ENCODE measurements around the gene DIPK1A. TPM values are rescaled to one million over a fixed set of nuclear protein-coding genes. Genes with fewer than 3 reads are reported as not detected.
A peak's percentile ranks its signal among the peaks of the same experiment; 100 is the strongest.

DIPK1A gene
- total RNA-seq (10 to 100 TPM in 2 of 7 donors, 1 to 10 TPM in 5; 5.1 to 11.9 (median 8.6) TPM), polyA plus RNA-seq (10 to 100 TPM in 1 of 2 donors, 1 to 10 TPM in 1; 4.7 to 15.4 TPM)
- long read RNA-seq, donor 1, transcript FAM69A-201 (5 exons, 2,574 nt): major isoform, 20 of 32 reads
- long read RNA-seq, donor 1, partial matches to known transcripts: 0 of 32 reads
- long read RNA-seq, donor 1, other reads (novel, unspliced or antisense): 9 of 32 reads
- long read RNA-seq, donor 2, transcript FAM69A-201 (5 exons, 2,574 nt): major isoform, 7 of 7 reads
- long read RNA-seq, donor 2, partial matches to known transcripts: 0 of 7 reads
- long read RNA-seq, donor 2, other reads (novel, unspliced or antisense): 0 of 7 reads
- long read RNA-seq, donor 3, transcript FAM69A-201 (5 exons, 2,574 nt): major isoform, 17 of 21 reads
- long read RNA-seq, donor 3, partial matches to known transcripts: 0 of 21 reads
- long read RNA-seq, donor 3, other reads (novel, unspliced or antisense): 3 of 21 reads

- intact Hi-C loops (cut with DNase I): loop anchor here in 2 of 4 donors (5.0 to 10.0 kb wide), 2 partner anchors 104 to 107 kb away; no protein-coding TSS in a partner anchor
- WGBS, 3 donors: 0 to 1% (median 1%) methylated on average over 7 to 102 of the region's 103 CpGs
- H3K27me3 ChIP-seq: no peaks in the 10 kb centered on the region
- H3K27ac ChIP-seq: peak within 1 kb of the TSS; percentile 89 to 93
- peaks cover 4% of the 10 kb centered on the region for H3K4me1 ChIP-seq (ENCODE audit: insufficient read depth)
- H3K9me3 ChIP-seq: no peaks in the 10 kb centered on the region
- TF ChIP-seq, protein P1, sequence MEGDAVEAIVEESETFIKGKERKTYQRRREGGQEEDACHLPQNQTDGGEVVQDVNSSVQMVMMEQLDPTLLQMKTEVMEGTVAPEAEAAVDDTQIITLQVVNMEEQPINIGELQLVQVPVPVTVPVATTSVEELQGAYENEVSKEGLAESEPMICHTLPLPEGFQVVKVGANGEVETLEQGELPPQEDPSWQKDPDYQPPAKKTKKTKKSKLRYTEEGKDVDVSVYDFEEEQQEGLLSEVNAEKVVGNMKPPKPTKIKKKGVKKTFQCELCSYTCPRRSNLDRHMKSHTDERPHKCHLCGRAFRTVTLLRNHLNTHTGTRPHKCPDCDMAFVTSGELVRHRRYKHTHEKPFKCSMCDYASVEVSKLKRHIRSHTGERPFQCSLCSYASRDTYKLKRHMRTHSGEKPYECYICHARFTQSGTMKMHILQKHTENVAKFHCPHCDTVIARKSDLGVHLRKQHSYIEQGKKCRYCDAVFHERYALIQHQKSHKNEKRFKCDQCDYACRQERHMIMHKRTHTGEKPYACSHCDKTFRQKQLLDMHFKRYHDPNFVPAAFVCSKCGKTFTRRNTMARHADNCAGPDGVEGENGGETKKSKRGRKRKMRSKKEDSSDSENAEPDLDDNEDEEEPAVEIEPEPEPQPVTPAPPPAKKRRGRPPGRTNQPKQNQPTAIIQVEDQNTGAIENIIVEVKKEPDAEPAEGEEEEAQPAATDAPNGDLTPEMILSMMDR (IDR thresholded peaks at IDR 0.05): peak in 1 of 3 donors; percentile 8
- TF ChIP-seq POLR2A (IDR thresholded peaks at IDR 0.05): peak; percentile 30
- TF ChIP-seq EP300 (IDR thresholded peaks at IDR 0.05): no peak
- H3K36me3 ChIP-seq: no peaks in the 10 kb centered on the region
- DNase-seq: peak; percentile 77 to 87 (median 85)
- peak within 1 kb of the TSS; percentile 56 for H3K4me3 ChIP-seq
Measured at GRCh38 chr1:92961131-92961895, at the start of gene DIPK1A. TSS of gene DIPK1A (minus strand) at chr1:92961462. CDS start at chr1:92961429, 33 bp downstream.

GRCh38 chr1:93007941-93008577, 46.8 kb upstream of the DIPK1A start:
- no peak overlapping the region for H3K4me3 ChIP-seq
- no peaks in the 10 kb centered on the region for H3K4me1 ChIP-seq (ENCODE audit: insufficient read depth)
- TF ChIP-seq EP300 (IDR thresholded peaks at IDR 0.05) (no peak), POLR2A (IDR thresholded peaks at IDR 0.05) (no peak)
- no peaks in the 10 kb centered on the region for H3K9me3 ChIP-seq
- DNase-seq: no peak
- H3K27ac ChIP-seq: no peak overlapping the region
- intact Hi-C loops (cut with DNase I): no loop called here
- H3K36me3 ChIP-seq: no peaks in the 10 kb centered on the region
- WGBS, 3 donors: 42 to 58% (median 44%) methylated on average over 6 of the region's 6 CpGs
- H3K27me3 ChIP-seq: no peaks in the 10 kb centered on the region

DNA sequence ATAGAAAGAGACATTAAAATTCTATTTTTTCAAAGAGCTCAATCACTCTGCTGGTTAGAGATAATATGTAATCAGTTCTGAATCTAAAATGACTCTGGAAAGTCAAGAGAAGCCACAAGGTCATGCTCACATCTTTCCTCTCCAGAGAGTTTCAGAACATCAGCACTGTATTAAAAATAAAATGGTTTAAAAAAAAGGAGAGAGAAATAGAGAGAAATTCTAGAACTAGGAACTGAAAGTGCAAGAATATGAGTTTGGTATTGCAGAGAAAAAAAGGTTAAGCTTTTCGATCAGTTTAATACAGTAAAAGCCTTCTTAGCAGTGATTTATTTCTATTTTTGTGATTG, 44.0 kb upstream of the DIPK1A start:
- TF ChIP-seq POLR2A (IDR thresholded peaks at IDR 0.05): no peak
- TF ChIP-seq, protein P1 (IDR thresholded peaks at IDR 0.05): no peak
- no peak for TF ChIP-seq EP300 (IDR thresholded peaks at IDR 0.05)
- DNase-seq: no peak
- H3K27ac ChIP-seq: no peak overlapping the region
- H3K4me1 ChIP-seq (ENCODE audit: insufficient read depth): peaks cover 2% of the 10 kb centered on the region
- intact Hi-C loops (cut with DNase I): no loop called here
- 25 to 57% (median 28%) methylated on average over 1 of the region's 1 CpG for WGBS, 3 donors
- no peaks in the 10 kb centered on the region for H3K9me3 ChIP-seq
- no peak overlapping the region for H3K4me3 ChIP-seq
- H3K27me3 ChIP-seq: no peaks in the 10 kb centered on the region
- H3K36me3 ChIP-seq: no peaks in the 10 kb centered on the region

DNA sequence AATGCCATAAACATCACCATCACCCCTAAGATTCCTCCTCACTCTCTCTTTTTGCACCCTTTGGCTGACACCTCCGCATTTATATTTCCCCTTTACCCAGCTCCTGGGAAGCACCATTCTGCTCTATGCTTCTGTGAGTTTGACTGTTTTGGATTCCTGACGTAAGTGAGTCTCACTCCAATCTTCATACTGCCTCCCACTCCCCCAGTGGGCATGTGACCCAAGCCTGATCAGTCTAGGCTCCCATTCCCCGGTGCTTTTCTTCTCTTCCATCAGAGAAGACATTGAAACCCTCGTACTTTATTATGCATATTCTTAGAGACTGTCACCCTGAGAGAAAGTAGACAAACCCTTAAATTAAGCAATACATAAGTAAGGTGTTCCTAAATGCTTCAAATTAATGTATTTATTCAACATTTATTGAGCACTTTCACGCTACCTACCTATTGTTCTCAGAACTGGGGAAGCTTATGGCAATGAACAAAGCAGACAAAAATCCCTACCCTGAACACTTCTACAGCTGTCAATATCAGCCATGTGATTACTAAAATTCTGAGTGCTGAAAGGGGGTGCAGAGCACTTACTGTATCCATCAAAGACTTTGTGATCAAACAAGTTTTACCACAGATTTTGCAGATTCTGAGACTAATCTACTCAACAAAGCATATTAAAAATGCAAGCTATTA, 43.4 kb upstream of the DIPK1A start:
- intact Hi-C loops (cut with DNase I): no loop called here
- no peak overlapping the region for H3K4me3 ChIP-seq
- WGBS, 3 donors: 33 to 59% (median 38%) methylated on average over 5 of the region's 5 CpGs
- no peak overlapping the region for H3K27ac ChIP-seq
- TF ChIP-seq EP300 (IDR thresholded peaks at IDR 0.05): no peak
- TF ChIP-seq, protein P1 (IDR thresholded peaks at IDR 0.05): no peak
- TF ChIP-seq POLR2A (IDR thresholded peaks at IDR 0.05): no peak
- no peak for DNase-seq
- H3K9me3 ChIP-seq: no peaks in the 10 kb centered on the region
- H3K27me3 ChIP-seq: no peaks in the 10 kb centered on the region
- H3K4me1 ChIP-seq (ENCODE audit: insufficient read depth): peaks cover 2% of the 10 kb centered on the region
- no peaks in the 10 kb centered on the region for H3K36me3 ChIP-seq
